Parathyroid adenoma (tissue), 2 donors: ENCODE measurements around the gene MTUS2.
"Not testable (repeated sequence)": the region's sequence is repeated elsewhere in the genome, so short reads cannot be mapped to it uniquely, and the experiment has no call there.

Experiments
- H2AFZ ChIP-seq: fragments of 300-600 bp; sonication (generic); one replicate; pipeline ENCODE4 v1.7.0; 2017; ENCODE audit warnings: antibody characterized with exemption, mild to moderate bottlenecking
- H3K27ac ChIP-seq: fragments of 300-600 bp; sonication (generic); one replicate; pipeline ENCODE4 v1.7.0; 2017
- H3K27me3 ChIP-seq: fragments of 300-600 bp; sonication (generic); one replicate; pipeline ENCODE4 v1.7.0; 2017; ENCODE audit warnings: low read length; ENCODE audit not compliant: control insufficient read depth, insufficient read depth
- H3K36me3 ChIP-seq: fragments of 300-600 bp; sonication (generic); one replicate; pipeline ENCODE4 v1.7.0; 2017; ENCODE audit warnings: low read length; ENCODE audit not compliant: control insufficient read depth, insufficient read depth
- H3K4me1 ChIP-seq: fragments of 300-600 bp; sonication (generic); one replicate; pipeline ENCODE4 v1.7.0; 2017; ENCODE audit warnings: control low read depth
- H3K4me2 ChIP-seq: fragments of 300-600 bp; sonication (generic); one replicate; pipeline ENCODE4 v1.7.0; 2017; ENCODE audit warnings: low read length
- H3K4me3 ChIP-seq: fragments of 300-600 bp; sonication (generic); one replicate; pipeline ENCODE4 v1.7.0; 2017; ENCODE audit warnings: low read depth, low read length
- H3K79me2 ChIP-seq: fragments of 300-600 bp; sonication (generic); one replicate; pipeline ENCODE4 v1.7.0; 2017; ENCODE audit warnings: control low read depth
- H3K9ac ChIP-seq: fragments of 300-600 bp; sonication (generic); one replicate; pipeline ENCODE4 v1.7.0; 2017; ENCODE audit warnings: mild to moderate bottlenecking
- H3K9me3 ChIP-seq: fragments of 300-600 bp; sonication (generic); one replicate; pipeline ENCODE4 v1.7.0; 2017; ENCODE audit warnings: low read length; ENCODE audit not compliant: control insufficient read depth
- TF ChIP-seq, protein P1 (sequence below): fragments of 300-600 bp; sonication (generic); IDR thresholded peaks from one replicate; pipeline ENCODE4 v1.7.0; 2017; ENCODE audit warnings: antibody characterized with exemption, mild to moderate bottlenecking
- donor health status: primary hyperparathyroidism.

Gene MTUS2

DNA sequence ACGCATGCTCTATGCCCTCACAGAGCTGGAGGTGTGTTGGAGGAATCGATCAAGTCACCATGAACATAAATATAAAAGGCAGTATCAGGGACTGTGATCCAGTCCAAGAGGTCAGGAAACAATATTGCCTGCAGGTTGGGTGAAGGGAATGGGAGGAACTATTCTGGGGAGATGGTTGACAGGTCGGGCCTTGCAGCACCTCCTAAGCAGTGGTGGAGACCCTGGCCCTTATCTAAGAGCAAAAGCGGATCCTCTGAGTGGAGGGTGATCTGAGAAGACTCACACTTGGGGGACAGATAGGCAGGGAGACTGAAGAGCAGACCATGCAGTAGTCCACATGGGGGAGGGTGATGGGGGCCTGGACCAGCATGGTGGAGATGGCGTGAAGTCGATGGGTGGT lies 561.9 kb downstream of the MTUS2 start:
- Histone ChIP-seq H3K9ac (no peak overlapping the region), H2AFZ (no peak overlapping the region), H3K4me3 (no peak overlapping the region), H3K4me2 (no peak overlapping the region), H3K27ac (no peak overlapping the region), H3K27me3 (no peaks in the 10 kb centered on the region), H3K79me2 (no peaks in the 10 kb centered on the region), H3K36me3 (no peaks in the 10 kb centered on the region), H3K9me3 (no peaks in the 10 kb centered on the region), H3K4me1 (no peaks in the 10 kb centered on the region)
- TF ChIP-seq, protein P1, sequence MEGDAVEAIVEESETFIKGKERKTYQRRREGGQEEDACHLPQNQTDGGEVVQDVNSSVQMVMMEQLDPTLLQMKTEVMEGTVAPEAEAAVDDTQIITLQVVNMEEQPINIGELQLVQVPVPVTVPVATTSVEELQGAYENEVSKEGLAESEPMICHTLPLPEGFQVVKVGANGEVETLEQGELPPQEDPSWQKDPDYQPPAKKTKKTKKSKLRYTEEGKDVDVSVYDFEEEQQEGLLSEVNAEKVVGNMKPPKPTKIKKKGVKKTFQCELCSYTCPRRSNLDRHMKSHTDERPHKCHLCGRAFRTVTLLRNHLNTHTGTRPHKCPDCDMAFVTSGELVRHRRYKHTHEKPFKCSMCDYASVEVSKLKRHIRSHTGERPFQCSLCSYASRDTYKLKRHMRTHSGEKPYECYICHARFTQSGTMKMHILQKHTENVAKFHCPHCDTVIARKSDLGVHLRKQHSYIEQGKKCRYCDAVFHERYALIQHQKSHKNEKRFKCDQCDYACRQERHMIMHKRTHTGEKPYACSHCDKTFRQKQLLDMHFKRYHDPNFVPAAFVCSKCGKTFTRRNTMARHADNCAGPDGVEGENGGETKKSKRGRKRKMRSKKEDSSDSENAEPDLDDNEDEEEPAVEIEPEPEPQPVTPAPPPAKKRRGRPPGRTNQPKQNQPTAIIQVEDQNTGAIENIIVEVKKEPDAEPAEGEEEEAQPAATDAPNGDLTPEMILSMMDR = no peak

DNA sequence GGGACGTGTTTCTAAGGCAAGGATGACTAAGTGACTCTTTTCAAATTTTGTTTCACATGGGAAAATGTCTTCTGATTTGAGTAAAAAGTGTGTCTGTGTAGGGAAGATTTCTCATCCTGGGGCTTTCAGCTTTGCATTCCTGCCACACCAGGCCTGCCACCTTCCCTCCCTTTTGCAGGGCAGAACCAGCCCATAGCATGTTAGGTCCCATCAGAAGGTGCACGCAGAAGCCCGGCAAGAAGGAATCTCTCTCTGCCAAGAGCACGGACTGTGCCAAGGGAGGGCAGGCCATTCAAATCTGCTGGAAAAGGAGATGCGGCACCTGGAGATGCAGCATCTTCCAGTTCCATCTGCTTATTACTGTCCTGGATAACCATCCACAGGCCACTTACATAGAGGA lies 563.3 kb downstream of the MTUS2 start:
- Histone ChIP-seq H3K27me3 (no peaks in the 10 kb centered on the region), H2AFZ (no peak overlapping the region), H3K4me2 (no peak overlapping the region), H3K9me3 (no peaks in the 10 kb centered on the region), H3K4me1 (no peaks in the 10 kb centered on the region), H3K27ac (no peak overlapping the region), H3K36me3 (no peaks in the 10 kb centered on the region), H3K79me2 (no peaks in the 10 kb centered on the region), H3K9ac (no peak overlapping the region), H3K4me3 (no peak overlapping the region)
- TF ChIP-seq, protein P1 = no peak

DNA sequence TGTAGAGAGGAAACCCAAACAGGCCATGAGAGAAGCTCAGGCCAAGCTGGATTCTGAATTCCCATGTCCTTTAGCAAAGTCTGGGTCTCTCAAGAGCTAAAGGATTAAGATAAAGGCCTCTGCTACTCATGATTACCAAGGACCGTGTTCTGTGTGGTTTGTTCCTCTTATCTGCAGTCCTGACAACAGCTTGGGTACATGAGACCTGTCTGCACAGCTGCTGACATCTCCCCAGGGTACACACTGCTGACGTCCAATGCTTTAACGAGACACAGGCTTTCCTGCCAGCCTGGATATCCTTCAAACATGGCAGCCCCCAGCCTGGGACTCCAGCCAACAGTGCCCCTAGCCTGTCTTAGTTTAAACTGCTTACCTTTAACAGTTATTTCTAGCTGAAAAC lies 564.3 kb downstream of the MTUS2 start:
- H2AFZ ChIP-seq = no peak overlapping the region
- no peaks in the 10 kb centered on the region for H3K27me3 ChIP-seq
- H3K9ac ChIP-seq = no peak overlapping the region
- H3K9me3 ChIP-seq = no peaks in the 10 kb centered on the region
- no peak overlapping the region for H3K4me3 ChIP-seq
- H3K36me3 ChIP-seq = no peaks in the 10 kb centered on the region
- TF ChIP-seq, protein P1 = no peak
- H3K79me2 ChIP-seq = no peaks in the 10 kb centered on the region
- H3K4me1 ChIP-seq = no peaks in the 10 kb centered on the region
- H3K27ac ChIP-seq = no peak overlapping the region
- H3K4me2 ChIP-seq = no peak overlapping the region

- Histone ChIP-seq H3K4me1 (no peaks in the 10 kb centered on the region), H3K9ac (no peak overlapping the region), H3K27ac (no peak overlapping the region), H3K4me3 (no peak overlapping the region), H3K27me3 (no peaks in the 10 kb centered on the region), H3K4me2 (no peak overlapping the region), H2AFZ (no peak overlapping the region), H3K36me3 (no peaks in the 10 kb centered on the region), H3K9me3 (no peaks in the 10 kb centered on the region), H3K79me2 (no peaks in the 10 kb centered on the region)
- TF ChIP-seq, protein P1 = no peak
Measured at GRCh38 chr13:29384871-29385270, 564.7 kb downstream of the MTUS2 start.

DNA sequence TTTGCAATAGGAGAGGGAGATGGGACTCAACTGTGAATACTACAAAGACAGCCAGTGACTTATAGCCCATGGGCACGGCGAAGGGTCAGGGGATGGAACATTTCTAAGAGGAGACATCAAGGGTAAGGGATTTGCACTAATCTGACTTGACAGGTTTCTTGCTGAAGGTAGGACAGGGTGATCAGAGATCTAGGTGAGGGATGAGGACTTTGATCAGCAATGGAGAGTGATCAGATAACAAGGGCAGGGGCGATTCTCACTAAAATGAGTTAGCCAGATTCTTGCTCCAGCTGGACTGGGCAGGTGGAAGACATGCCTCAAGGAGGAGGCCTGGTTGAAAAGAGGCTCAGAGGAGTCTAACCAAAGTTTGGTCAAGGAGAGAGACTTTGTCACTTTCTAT lies 566.1 kb downstream of the MTUS2 start:
- H3K9ac ChIP-seq = no peak overlapping the region
- H3K9me3 ChIP-seq = no peaks in the 10 kb centered on the region
- no peaks in the 10 kb centered on the region for H3K36me3 ChIP-seq
- no peak overlapping the region for H3K4me2 ChIP-seq
- H3K27ac ChIP-seq = no peak overlapping the region
- no peaks in the 10 kb centered on the region for H3K4me1 ChIP-seq
- H2AFZ ChIP-seq = no peak overlapping the region
- no peak overlapping the region for H3K4me3 ChIP-seq
- no peaks in the 10 kb centered on the region for H3K79me2 ChIP-seq
- TF ChIP-seq, protein P1 = no peak
- H3K27me3 ChIP-seq = no peaks in the 10 kb centered on the region

DNA sequence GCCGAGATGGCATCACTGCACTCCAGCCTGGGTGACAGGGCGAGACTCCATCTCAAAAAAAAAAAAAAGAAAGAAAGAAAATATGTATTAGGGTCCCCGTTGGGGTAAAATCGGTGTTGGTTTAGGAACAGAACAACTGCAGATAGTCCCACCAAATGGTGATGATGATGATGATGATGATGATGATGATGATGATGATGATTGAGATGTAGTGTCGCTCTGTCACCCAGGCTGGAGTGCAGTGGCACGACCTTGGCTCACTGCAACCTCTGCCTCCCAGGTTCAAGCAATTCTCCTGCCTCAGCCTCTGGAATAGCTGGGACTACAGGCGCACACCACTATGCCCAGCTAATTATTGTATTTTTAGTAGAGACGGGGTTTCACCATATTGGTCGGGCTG lies 570.5 kb downstream of the MTUS2 start:
- H3K27ac ChIP-seq, H3K9me3 ChIP-seq, H3K4me3 ChIP-seq, H3K9ac ChIP-seq, H3K27me3 ChIP-seq, H3K36me3 ChIP-seq, H2AFZ ChIP-seq, H3K4me2 ChIP-seq, H3K4me1 ChIP-seq, H3K79me2 ChIP-seq: not testable (repeated sequence)
